HTERT RPE-1 (cell line): ENCODE measurements around the gene THOC2.
"Not testable (repeated sequence)": the region's sequence is repeated elsewhere in the genome, so short reads cannot be mapped to it uniquely, and the experiment has no call there.

Experiments used
- in situ Hi-C: fragments of 300-500 bp; cut with MboI; formaldehyde crosslinking; loops from 4 replicates; pipeline ENCODE4 v1.14.3; 2020; ENCODE audit warnings: low sequenced_read_pairs

THOC2 gene

DNA sequence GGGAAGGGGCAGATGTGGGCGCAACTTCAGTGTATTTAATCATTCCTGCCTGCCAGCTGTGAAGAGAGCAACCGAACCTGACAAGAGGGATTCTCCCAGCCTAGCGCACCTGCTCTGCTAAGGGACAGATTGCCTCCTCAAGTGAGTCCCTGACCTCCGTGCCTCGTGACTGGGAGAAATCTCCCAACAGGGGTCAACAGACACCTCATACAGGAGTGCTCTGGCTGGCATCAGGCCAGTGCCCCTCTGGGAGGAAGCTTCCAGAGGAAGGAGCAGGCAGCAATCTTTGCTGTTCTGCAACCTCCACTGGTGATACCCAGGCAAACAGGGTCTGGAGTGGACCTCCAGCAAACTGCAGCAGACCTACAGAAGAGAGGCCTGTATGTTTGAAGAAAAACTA, 158.8 kb downstream of the THOC2 start:
- in situ Hi-C loops = not testable (repeated sequence)

DNA sequence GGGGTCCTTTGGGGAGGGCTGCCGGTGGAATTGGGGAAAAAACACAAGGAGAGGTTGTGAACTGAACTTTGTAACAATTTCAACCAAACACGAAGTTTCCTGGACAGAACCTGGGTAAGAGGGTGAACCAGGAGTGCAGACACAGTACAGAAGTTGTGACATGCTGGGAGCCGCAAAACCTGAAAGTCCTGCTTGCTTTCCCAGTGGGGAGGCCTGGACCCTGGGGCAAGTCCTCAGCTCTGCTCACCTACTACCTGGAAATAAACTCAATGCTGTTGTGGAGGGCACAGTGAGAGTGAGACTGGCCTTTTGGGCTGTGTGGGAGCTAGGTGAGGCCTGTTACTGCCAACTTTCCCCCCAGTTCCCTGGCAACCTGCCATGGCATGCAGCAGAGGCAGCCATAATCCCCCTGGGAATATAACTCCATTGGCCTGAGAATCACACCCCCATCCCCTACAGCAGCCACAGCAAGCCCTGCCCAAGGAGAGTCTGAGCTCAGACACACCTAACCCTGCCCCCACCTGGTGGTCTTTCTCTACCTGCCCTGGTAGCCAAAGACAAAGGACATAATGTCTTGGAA, 162.8 kb downstream of the THOC2 start:
- in situ Hi-C loops = no loop called here

GRCh38 chrX:123563167-123563566, 169.7 kb downstream of the THOC2 start:
- in situ Hi-C loops = no loop called here

- in situ Hi-C loops = no loop called here
Measured at GRCh38 chrX:123562342-123563146, 170.3 kb downstream of the THOC2 start.

GRCh38 chrX:123561439-123562215, 171.2 kb downstream of the THOC2 start:
- in situ Hi-C loops = no loop called here

DNA sequence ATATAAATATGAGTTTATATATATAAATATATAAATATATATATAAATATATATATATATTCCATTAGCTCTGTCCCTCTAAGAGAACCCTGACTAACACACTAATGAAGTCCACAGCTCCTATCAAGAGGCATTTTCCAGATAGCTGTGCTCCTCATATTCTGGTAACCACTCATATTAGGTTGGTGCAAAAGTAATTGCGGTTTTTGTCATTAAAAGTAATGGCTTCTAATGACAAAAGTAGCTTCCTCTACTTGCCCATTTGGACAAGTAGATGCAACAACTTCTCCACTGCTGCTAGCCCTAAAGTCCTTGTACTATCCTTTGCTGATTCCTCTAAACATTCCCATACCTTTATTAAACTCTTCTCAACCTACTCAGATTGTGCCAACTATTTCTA, 182.0 kb downstream of the THOC2 start:
- in situ Hi-C loops = no loop called here
